Heart left ventricle (tissue), 13 donors: Measurements from ENCODE around the gene MRTFA.

Source experiments
- CTCF ChIP-seq, 12 donors: fragments of 200-600 bp; sonication (generic) in 4 of 12; IDR thresholded peaks; one replicate each; pipeline versions ENCODE4 v1.5.0 to v1.8.0; 2018 to 2022; ENCODE audit warnings: antibody characterized with exemption in 12 of 12, mild to moderate bottlenecking in 5 of 12
- POLR2A ChIP-seq, 2 donors: fragments of 450-650 bp; IDR thresholded peaks; one replicate each; pipeline ENCODE4 v1.6.1; 2017; ENCODE audit warnings: antibody characterized with exemption in 2 of 2, mild to moderate bottlenecking in 2 of 2, moderate library complexity in 2 of 2
- donor health status: ischemic (EF 13 %, LVEDD 7.1; RV severe dilation, severe dysfunction).
- donor health status: DM: no; HTN: yes; CAD: no.
- donor health status: DM: no; HTN: no; CAD: no.
- donor health status: ischemic (EF 25% LVEDD 6.9; RV normal size, moderate dysfunction).
- donor health status: ischemic (EF 25% LVEDD 5.7; RV mildly dilated, moderate dysfunction).
- donor health status: ischemic (EF 35%, LVEDD 5.7; RV mildly dilated, moderate dysfunction).
- donor health status: nonischemic (EF 11% LVEDD 7.7; RV severe dilation, severe dysfunction).
- donor health status: DM: yes; HTN: yes; CAD: no.
- donor health status: PGD.
- donor health status: ischemic (EF 29% LVEDD 5.4; RV normal size, mild dysfunction).
- donor health status: nonischemic (EF 23%, LVEDD 6.1; RV moderate dilation, normal function).

DNA sequence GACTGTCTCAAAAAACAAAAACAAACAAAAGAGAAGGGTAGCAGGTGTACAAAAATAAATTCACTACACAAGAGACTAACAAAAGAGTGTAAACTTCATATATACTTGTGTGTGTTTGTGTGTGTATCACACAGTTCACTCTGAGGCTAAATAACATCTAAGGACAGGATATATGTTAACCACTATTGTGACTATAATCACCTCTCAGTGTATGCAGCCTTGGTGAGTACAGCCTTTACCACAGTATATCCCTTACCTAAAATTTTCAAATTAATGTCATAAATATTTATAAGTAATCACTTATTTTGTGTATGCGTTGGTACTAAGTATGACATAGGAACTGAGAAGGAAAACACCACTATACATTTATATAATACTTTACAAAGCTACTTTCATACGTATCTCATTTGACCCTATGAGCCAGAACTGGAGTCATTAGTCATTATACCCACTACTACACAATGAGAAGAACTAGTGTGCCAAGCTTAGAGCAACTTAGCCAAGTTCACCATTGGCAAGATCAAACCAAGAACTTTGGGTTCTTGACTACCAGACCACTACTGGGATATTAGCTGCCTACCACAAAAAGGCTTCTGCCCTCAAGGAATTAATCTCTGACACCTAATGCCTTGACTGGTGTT lies 149.4 kb downstream of the MRTFA start:
- no peak for TF ChIP-seq POLR2A (IDR thresholded peaks at IDR 0.05)
- no peak for TF ChIP-seq CTCF (IDR thresholded peaks at IDR 0.05)
